H1 (cell line): ENCODE data around the gene SPPL2B. TPM values are rescaled to one million over a fixed set of nuclear protein-coding genes. Genes with fewer than 3 reads are reported as not detected.

ENCODE experiments used
- CHD7 ChIP-seq: fragments of 300-600 bp; sonication (generic); IDR thresholded peaks from 2 replicates; pipeline ENCODE4 v1.7.1; 2012; ENCODE audit warnings: low read length, moderate library complexity, mild to moderate bottlenecking, inconsistent platforms; ENCODE audit not compliant: insufficient replicate concordance
- KDM5A ChIP-seq: fragments of 200-600 bp; IDR thresholded peaks from 2 replicates; pipeline ENCODE4 v1.7.1; 2012; ENCODE audit warnings: mild to moderate bottlenecking, low read length, inconsistent platforms, mixed read lengths
- MAX ChIP-seq: IDR thresholded peaks from 2 replicates; pipeline ENCODE4 v1.6.1; 2012; ENCODE audit warnings: inconsistent platforms
- polyA plus RNA-seq, 7 experiments: library from polyadenylated mRNA; depleted of rRNA in 3 of 7; stranded (reverse) in 5 of 7; unstranded in 2 of 7; fragments of >200 nt in 5 of 7; fragments of 200-250 nt in 2 of 7; gene quantifications; 1 replicate in 5 of 7; 2 replicates in 1 of 7; 4 replicates in 1 of 7; pipeline versions ENCODE4 v1.2.1 to v1.2.3, GENCODE V29; 2011 to 2013; ENCODE audit warnings: missing spikeins in 2 of 7, mixed read lengths in 2 of 7
- total RNA-seq: library from RNA; stranded (reverse); fragmentation: NEBNext Ultra II Directional; extraction: Animal tissue kit (Norgen Biotek cat#: 25700); gene quantifications from 2 replicates; pipeline ENCODE4 v1.2.1, GENCODE V29; 2021

The SPPL2B gene
- total and polyA plus RNA-seq, 2 of the 8 experiments (the other 6 are each of a cell fraction or from before 2014, with no cell fraction given), result 34.8 to 55.7 TPM

- TF ChIP-seq CHD7 (no peak), KDM5A (no peak), MAX (no peak)
These were observed 11.3 kb downstream of the SPPL2B start (continued) for GRCh38 chr19:2339644-2340310.
